HepG2 (cell line): Measurements from ENCODE around the gene ZNF174. TPM values are rescaled to one million over a fixed set of nuclear protein-coding genes. Genes with fewer than 3 reads are reported as not detected.

ENCODE experiments used
- CBX5 ChIP-seq: sonication (generic); formaldehyde crosslinking; IDR thresholded peaks from 2 replicates; pipeline ENCODE4 v1.4.0; 2020; ENCODE audit warnings: missing genetic modification reagents, borderline replicate concordance
- HIC2 ChIP-seq: sonication (generic); formaldehyde crosslinking; IDR thresholded peaks from 2 replicates; pipeline ENCODE4 v1.9.0; 2022; ENCODE audit warnings: low read depth, missing genetic modification reagents
- ISX ChIP-seq: sonication (generic); formaldehyde crosslinking; conservative IDR thresholded peaks from 2 replicates; pipeline ENCODE4 v1.5.0; 2020; ENCODE audit warnings: missing genetic modification reagents
- KLF15 ChIP-seq: sonication (generic); formaldehyde crosslinking; IDR thresholded peaks from 2 replicates; pipeline ENCODE4 v1.8.1; 2023; ENCODE audit warnings: borderline replicate concordance, mild to moderate bottlenecking, inconsistent platforms, missing genetic modification reagents, mixed read lengths
- MIER2 ChIP-seq: IDR thresholded peaks from 2 replicates; pipeline ENCODE4 v1.6.1; 2016; ENCODE audit warnings: missing biosample characterization, missing genetic modification reagents
- RFXAP ChIP-seq: sonication (generic); formaldehyde crosslinking; IDR thresholded peaks from 2 replicates; pipeline ENCODE4 v1.4.0; 2020; ENCODE audit warnings: missing genetic modification reagents, borderline replicate concordance
- SNAPC4 ChIP-seq: sonication (generic); formaldehyde crosslinking; IDR thresholded peaks from 2 replicates; pipeline ENCODE4 v1.4.0; 2020; ENCODE audit warnings: mild to moderate bottlenecking, missing genetic modification reagents
- SP4 ChIP-seq: sonication (generic); formaldehyde crosslinking; IDR thresholded peaks from 2 replicates; pipeline ENCODE4 v1.8.1; 2023; ENCODE audit warnings: mild to moderate bottlenecking, missing genetic modification reagents
- TMF1 ChIP-seq: sonication (generic); formaldehyde crosslinking; IDR thresholded peaks from 2 replicates; pipeline ENCODE4 v1.8.1; 2022; ENCODE audit warnings: low read depth, missing genetic modification reagents
- ZFP36L1 ChIP-seq: sonication (generic); formaldehyde crosslinking; IDR thresholded peaks from 2 replicates; pipeline ENCODE4 v1.8.0; 2022; ENCODE audit warnings: mild to moderate bottlenecking, missing genetic modification reagents, moderate library complexity
- ZFP37 ChIP-seq: sonication (generic); formaldehyde crosslinking; IDR thresholded peaks from 2 replicates; pipeline ENCODE4 v1.4.0; 2020; ENCODE audit warnings: missing genetic modification reagents, borderline replicate concordance
- ZFP82 ChIP-seq: sonication (generic); formaldehyde crosslinking; IDR thresholded peaks from 2 replicates; pipeline ENCODE4 v1.5.1; 2020; ENCODE audit warnings: mild to moderate bottlenecking, missing genetic modification reagents, borderline replicate concordance
- ZFX ChIP-seq: sonication (generic); formaldehyde crosslinking; IDR thresholded peaks from 2 replicates; pipeline ENCODE4 v1.4.0; 2020; ENCODE audit warnings: mild to moderate bottlenecking, low read depth, missing genetic modification reagents, moderate library complexity
- ZNF230 ChIP-seq: sonication (generic); formaldehyde crosslinking; IDR thresholded peaks from 2 replicates; pipeline ENCODE4 v1.4.0; 2020; ENCODE audit warnings: mild to moderate bottlenecking, missing genetic modification reagents
- ZNF234 ChIP-seq: sonication (generic); formaldehyde crosslinking; conservative IDR thresholded peaks from 2 replicates; pipeline ENCODE4 v1.5.1; 2020; ENCODE audit warnings: mild to moderate bottlenecking, missing genetic modification reagents
- ZNF274 ChIP-seq: sonication (generic); formaldehyde crosslinking; IDR thresholded peaks from 2 replicates; pipeline ENCODE4 v1.5.1; 2020; ENCODE audit warnings: mild to moderate bottlenecking, missing genetic modification reagents
- ZNF746 ChIP-seq: sonication (generic); formaldehyde crosslinking; IDR thresholded peaks from 2 replicates; pipeline ENCODE4 v1.8.0; 2022; ENCODE audit warnings: mild to moderate bottlenecking, missing genetic modification reagents
- ZNF747 ChIP-seq: sonication (generic); formaldehyde crosslinking; IDR thresholded peaks from 2 replicates; pipeline ENCODE4 v1.8.1; 2023; ENCODE audit warnings: missing genetic modification reagents, mild to moderate bottlenecking, borderline replicate concordance
- polyA plus RNA-seq, 8 experiments: library from polyadenylated mRNA; depleted of rRNA in 3 of 8; stranded (reverse) in 7 of 8; unstranded in 1 of 8; fragments of >200 nt; fragmentation: Illumina TruSeq in 4 of 8; extraction: Trizol in 4 of 8; gene quantifications; 2 replicates each; pipeline versions ENCODE4 v1.2.1 to v1.2.3, GENCODE V29; 2011 to 2016; ENCODE audit warnings: low read depth in 4 of 8, missing spikeins in 1 of 8, mixed read lengths in 1 of 8; ENCODE audit not compliant: insufficient read depth in 1 of 8
- total RNA-seq, 5 experiments: library from RNA; depleted of rRNA; stranded (reverse); fragments of >200 nt; fragmentation: Illumina TruSeq; extraction: Trizol; gene quantifications; 2 replicates each; pipeline ENCODE4 v1.2.3, GENCODE V29; 2016; ENCODE audit warnings: low read depth in 1 of 5
- TF ChIP-seq, protein P1 (sequence below), 2 experiments: sonication (generic) in 1 of 2; formaldehyde crosslinking in 1 of 2; IDR thresholded peaks; 2 replicates each; pipeline versions ENCODE4 v1.4.0 to v1.6.1; 2016 to 2020; ENCODE audit warnings: borderline replicate concordance in 1 of 2, low read depth in 1 of 2, mild to moderate bottlenecking in 1 of 2, missing genetic modification reagents in 1 of 2

The ZNF174 gene
- total and polyA plus RNA-seq, 2 of the 13 experiments (the other 11 are each of a cell fraction or from before 2014, with no cell fraction given) = 8.3 to 10.6 TPM

GRCh38 chr16:3458852-3459361 is 57.9 kb downstream of the ZNF174 start (continued):
- TF ChIP-seq ZNF230 (CRISPR knock-in tag) (no peak), ZNF747 (peak; percentile 16; the same call in 1 of the 2 replicates), MIER2 (CRISPR knock-in tag) (no peak), RFXAP (CRISPR knock-in tag) (no peak), ZNF274 (CRISPR knock-in tag) (no peak), ZFX (no peak), ZFP36L1 (CRISPR knock-in tag) (no peak), TMF1 (CRISPR knock-in tag) (no peak), ISX (CRISPR knock-in tag) (0 out of 2 replicates have a peak, but pooled peaks have one; percentile 38), ZNF746 (CRISPR knock-in tag) (no peak), KLF15 (no peak), ZFP37 (CRISPR knock-in tag) (no peak), CBX5 (CRISPR knock-in tag) (no peak), ZFP82 (CRISPR knock-in tag) (no peak), ZNF234 (CRISPR knock-in tag) (no peak), SP4 (CRISPR knock-in tag) (no peak), SNAPC4 (no peak), HIC2 (CRISPR knock-in tag) (no peak)
- TF ChIP-seq, protein P1, sequence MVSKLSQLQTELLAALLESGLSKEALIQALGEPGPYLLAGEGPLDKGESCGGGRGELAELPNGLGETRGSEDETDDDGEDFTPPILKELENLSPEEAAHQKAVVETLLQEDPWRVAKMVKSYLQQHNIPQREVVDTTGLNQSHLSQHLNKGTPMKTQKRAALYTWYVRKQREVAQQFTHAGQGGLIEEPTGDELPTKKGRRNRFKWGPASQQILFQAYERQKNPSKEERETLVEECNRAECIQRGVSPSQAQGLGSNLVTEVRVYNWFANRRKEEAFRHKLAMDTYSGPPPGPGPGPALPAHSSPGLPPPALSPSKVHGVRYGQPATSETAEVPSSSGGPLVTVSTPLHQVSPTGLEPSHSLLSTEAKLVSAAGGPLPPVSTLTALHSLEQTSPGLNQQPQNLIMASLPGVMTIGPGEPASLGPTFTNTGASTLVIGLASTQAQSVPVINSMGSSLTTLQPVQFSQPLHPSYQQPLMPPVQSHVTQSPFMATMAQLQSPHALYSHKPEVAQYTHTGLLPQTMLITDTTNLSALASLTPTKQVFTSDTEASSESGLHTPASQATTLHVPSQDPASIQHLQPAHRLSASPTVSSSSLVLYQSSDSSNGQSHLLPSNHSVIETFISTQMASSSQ (IDR thresholded peaks at IDR 0.05; ENCODE audit: low read depth) = peak; percentile 95
- TF ChIP-seq, protein P1 (CRISPR knock-in tag; IDR thresholded peaks at IDR 0.05; ENCODE audit: borderline replicate concordance) = peak; percentile 96
